ENCODE results near the gene FRMPD4.

- TF ChIP-seq CTCF (conservative IDR thresholded peaks at IDR 0.05 in 1 of 2, IDR thresholded peaks at IDR 0.05 in 1 of 2; ENCODE audit: low read depth in 1 of 2, low read length in 2 of 2) (no peak), EZH2 (IDR thresholded peaks at IDR 0.05; ENCODE audit: low read length, missing control alignments) (no peak)
These were observed 48.5 kb upstream of the FRMPD4 start for GRCh38 chrX:12089740-12090139.
